T-helper 2 cell treated with Interferon-gamma antibody and Interleukin-4, amounts not matched to agents 5 μg/mL and 100 μg/mL, for 36 hours (primary cell): ENCODE results near the gene PSMB7.

Source experiments
- DNase-seq: peaks from one replicate; pipeline ENCODE4 v3.0.0; 2021; ENCODE audit warnings: low spot score
- H3K27ac Mint-ChIP-seq: one replicate; pipeline ENCODE4 v1.8.0; 2021; ENCODE audit warnings: mild to moderate bottlenecking, mixed read lengths
- H3K27me3 Mint-ChIP-seq: one replicate; pipeline ENCODE4 v1.8.0; 2021; ENCODE audit warnings: low read depth, mixed read lengths
- H3K36me3 Mint-ChIP-seq: one replicate; pipeline ENCODE4 v1.8.0; 2021; ENCODE audit warnings: low read depth, mixed read lengths
- H3K4me1 Mint-ChIP-seq: one replicate; pipeline ENCODE4 v1.8.0; 2021; ENCODE audit warnings: low read depth, mixed read lengths
- H3K4me3 Mint-ChIP-seq: one replicate; pipeline ENCODE4 v1.8.0; 2022; ENCODE audit warnings: mild to moderate bottlenecking, moderate library complexity, mixed read lengths
- H3K9me3 Mint-ChIP-seq: one replicate; pipeline ENCODE4 v1.8.0; 2021; ENCODE audit warnings: mixed read lengths

The PSMB7 gene

GRCh38 chr9:124341455-124342170 is 73.6 kb downstream of the PSMB7 start:
- H3K4me1 Mint-ChIP-seq: no peaks in the 10 kb centered on the region
- H3K36me3 Mint-ChIP-seq: peaks cover 18% of the 10 kb centered on the region
- H3K9me3 Mint-ChIP-seq: no peaks in the 10 kb centered on the region
- no peaks in the 10 kb centered on the region for H3K27me3 Mint-ChIP-seq
- no peak overlapping the region for H3K4me3 Mint-ChIP-seq
- H3K27ac Mint-ChIP-seq: no peak overlapping the region
- no peak for DNase-seq

- Mint-ChIP-seq H3K4me1 (no peaks in the 10 kb centered on the region), H3K4me3 (no peak overlapping the region), H3K27me3 (no peaks in the 10 kb centered on the region), H3K36me3 (peaks cover 19% of the 10 kb centered on the region), H3K27ac (no peak overlapping the region), H3K9me3 (no peaks in the 10 kb centered on the region)
- no peak for DNase-seq
Measured at GRCh38 chr9:124340219-124341069, 74.8 kb downstream of the PSMB7 start.

- Mint-ChIP-seq H3K36me3 (peaks cover 19% of the 10 kb centered on the region), H3K27ac (no peak overlapping the region), H3K9me3 (no peaks in the 10 kb centered on the region), H3K4me1 (no peaks in the 10 kb centered on the region), H3K27me3 (no peaks in the 10 kb centered on the region), H3K4me3 (no peak overlapping the region)
- DNase-seq: no peak
Measured at GRCh38 chr9:124339603-124340146, 75.6 kb downstream of the PSMB7 start.

- Mint-ChIP-seq H3K4me1 (no peaks in the 10 kb centered on the region), H3K27me3 (no peaks in the 10 kb centered on the region), H3K36me3 (peaks cover 22% of the 10 kb centered on the region), H3K4me3 (no peak overlapping the region), H3K9me3 (no peaks in the 10 kb centered on the region), H3K27ac (no peak overlapping the region)
- no peak for DNase-seq
Measured at GRCh38 chr9:124337562-124337961, 77.7 kb downstream of the PSMB7 start.

- no peak for DNase-seq
- Mint-ChIP-seq H3K9me3 (no peaks in the 10 kb centered on the region), H3K36me3 (peaks cover 25% of the 10 kb centered on the region), H3K4me1 (no peaks in the 10 kb centered on the region), H3K4me3 (no peak overlapping the region), H3K27ac (no peak overlapping the region), H3K27me3 (no peaks in the 10 kb centered on the region)
Measured at GRCh38 chr9:124335320-124335707, 79.9 kb downstream of the PSMB7 start.

GRCh38 chr9:124334568-124335319 is 80.5 kb downstream of the PSMB7 start:
- no peak overlapping the region for H3K27ac Mint-ChIP-seq
- DNase-seq: no peak
- H3K4me3 Mint-ChIP-seq: no peak overlapping the region
- H3K9me3 Mint-ChIP-seq: no peaks in the 10 kb centered on the region
- no peaks in the 10 kb centered on the region for H3K4me1 Mint-ChIP-seq
- peaks cover 25% of the 10 kb centered on the region for H3K36me3 Mint-ChIP-seq
- no peaks in the 10 kb centered on the region for H3K27me3 Mint-ChIP-seq

GRCh38 chr9:124333203-124333579 is 82.1 kb downstream of the PSMB7 start:
- DNase-seq: no peak
- Mint-ChIP-seq H3K27me3 (no peaks in the 10 kb centered on the region), H3K9me3 (no peaks in the 10 kb centered on the region), H3K4me1 (no peaks in the 10 kb centered on the region), H3K36me3 (peaks cover 20% of the 10 kb centered on the region), H3K4me3 (no peak overlapping the region), H3K27ac (no peak overlapping the region)

GRCh38 chr9:124332361-124333202 is 82.7 kb downstream of the PSMB7 start:
- Mint-ChIP-seq H3K27me3 (no peaks in the 10 kb centered on the region), H3K27ac (no peak overlapping the region), H3K4me1 (no peaks in the 10 kb centered on the region), H3K9me3 (no peaks in the 10 kb centered on the region), H3K36me3 (peaks cover 15% of the 10 kb centered on the region), H3K4me3 (no peak overlapping the region)
- DNase-seq: no peak

- Mint-ChIP-seq H3K27ac (no peak overlapping the region), H3K36me3 (peaks cover 7% of the 10 kb centered on the region), H3K4me1 (no peaks in the 10 kb centered on the region), H3K4me3 (no peak overlapping the region), H3K27me3 (no peaks in the 10 kb centered on the region), H3K9me3 (no peaks in the 10 kb centered on the region)
- no peak for DNase-seq
Measured at GRCh38 chr9:124331580-124331979, 83.7 kb downstream of the PSMB7 start.

- Mint-ChIP-seq H3K36me3 (peaks cover 6% of the 10 kb centered on the region), H3K27ac (no peak overlapping the region), H3K27me3 (no peaks in the 10 kb centered on the region), H3K4me1 (no peaks in the 10 kb centered on the region), H3K9me3 (no peaks in the 10 kb centered on the region), H3K4me3 (no peak overlapping the region)
- no peak for DNase-seq
Measured at GRCh38 chr9:124330011-124330697, 85.1 kb downstream of the PSMB7 start.

GRCh38 chr9:124329206-124329792 is 85.9 kb downstream of the PSMB7 start:
- H3K27ac Mint-ChIP-seq: no peak overlapping the region
- no peaks in the 10 kb centered on the region for H3K27me3 Mint-ChIP-seq
- H3K4me3 Mint-ChIP-seq: no peak overlapping the region
- no peak for DNase-seq
- H3K9me3 Mint-ChIP-seq: no peaks in the 10 kb centered on the region
- peaks cover 6% of the 10 kb centered on the region for H3K36me3 Mint-ChIP-seq
- H3K4me1 Mint-ChIP-seq: no peaks in the 10 kb centered on the region

- Mint-ChIP-seq H3K4me1 (no peaks in the 10 kb centered on the region), H3K27me3 (no peaks in the 10 kb centered on the region), H3K36me3 (peaks cover 3% of the 10 kb centered on the region), H3K27ac (no peak overlapping the region), H3K4me3 (no peak overlapping the region), H3K9me3 (no peaks in the 10 kb centered on the region)
- DNase-seq: no peak
Measured at GRCh38 chr9:124328285-124328684, 87.0 kb downstream of the PSMB7 start.
